AG10803 (cell line): ENCODE results near the gene AOPEP.
A peak's percentile ranks its signal among the peaks of the same experiment; 100 is the strongest.

Source experiments
- DNase-seq: peaks from one replicate; pipeline ENCODE4 v3.0.0; 2010; ENCODE audit warnings: low read depth
- H3K4me3 ChIP-seq: 2 replicates; pipeline ENCODE4 v1.5.1; 2011; ENCODE audit warnings: mild to moderate bottlenecking, low read length, control low read depth
- CTCF ChIP-seq: conservative IDR thresholded peaks from 2 replicates; pipeline ENCODE4 v1.5.1; 2011; ENCODE audit warnings: mild to moderate bottlenecking, low read length, control low read depth, inconsistent platforms

AOPEP gene

GRCh38 chr9:95127249-95128176 is 401.0 kb downstream of the AOPEP start:
- H3K4me3 ChIP-seq: peak overlapping the region; percentile 43
- DNase-seq: peak; percentile 74
- peak; percentile 95 for TF ChIP-seq CTCF

- no peak for DNase-seq
- no peak overlapping the region for H3K4me3 ChIP-seq
- TF ChIP-seq CTCF: no peak
Observed at GRCh38 chr9:95128177-95128524, 401.7 kb downstream of the AOPEP start.

DNA sequence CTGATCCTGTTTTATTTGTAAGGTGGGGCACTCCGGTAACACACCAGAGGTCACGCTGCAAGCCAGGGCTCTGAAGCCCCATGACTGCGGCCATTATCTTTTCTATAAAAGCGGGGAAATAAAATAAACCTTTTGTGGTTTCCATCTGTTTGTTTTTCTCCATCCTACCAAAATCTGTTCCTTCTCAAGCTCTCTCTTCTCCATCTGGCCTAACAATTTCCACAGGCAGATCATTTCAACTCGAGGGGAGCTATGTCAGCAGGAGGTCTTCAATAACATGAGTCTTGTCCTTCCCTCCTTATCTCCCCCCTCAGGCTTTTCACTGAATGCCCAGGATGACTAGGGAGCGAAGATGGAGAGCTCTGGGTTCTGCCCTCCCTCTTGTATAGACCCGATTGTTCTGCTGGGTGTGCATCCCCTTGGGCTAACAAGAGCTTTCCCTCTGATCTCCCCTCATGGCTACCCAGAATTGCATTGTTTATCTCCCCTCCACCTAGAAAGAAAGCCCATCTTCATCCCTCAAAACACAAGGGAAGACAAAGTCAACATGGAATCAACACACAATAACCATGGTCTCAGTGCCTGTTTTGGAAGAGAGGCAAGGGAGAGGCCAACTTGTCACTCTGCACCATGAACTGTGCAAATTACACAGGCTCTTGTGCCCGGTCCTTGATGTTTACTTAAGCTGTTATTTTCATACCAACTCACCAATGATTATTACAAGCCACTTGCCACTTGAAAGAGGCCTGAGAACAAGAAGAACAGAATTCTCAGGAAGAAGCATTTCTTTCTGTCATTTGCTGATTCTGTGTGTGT is 403.2 kb downstream of the AOPEP start:
- no peak overlapping the region for H3K4me3 ChIP-seq
- TF ChIP-seq CTCF: no peak
- DNase-seq: no peak

DNA sequence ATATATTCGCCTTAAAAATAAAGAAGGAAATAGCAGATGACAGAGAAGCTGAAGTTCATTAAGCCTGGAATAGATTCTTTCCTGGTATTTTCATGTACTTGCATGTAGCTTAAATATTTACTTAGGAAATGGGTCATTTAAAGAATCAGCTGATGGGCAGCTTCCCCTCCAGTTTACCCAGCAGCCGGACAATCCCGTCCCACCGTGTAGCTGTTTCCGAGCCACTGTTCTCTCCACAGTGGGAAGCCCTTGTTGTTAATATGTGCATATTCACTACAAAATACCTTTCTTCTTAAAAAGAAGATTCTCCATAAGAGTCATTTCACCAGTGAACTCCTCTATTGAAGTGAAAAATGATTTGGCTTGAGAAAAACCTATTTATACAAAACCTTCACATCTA is 404.0 kb downstream of the AOPEP start:
- no peak for DNase-seq
- no peak overlapping the region for H3K4me3 ChIP-seq
- TF ChIP-seq CTCF: no peak

DNA sequence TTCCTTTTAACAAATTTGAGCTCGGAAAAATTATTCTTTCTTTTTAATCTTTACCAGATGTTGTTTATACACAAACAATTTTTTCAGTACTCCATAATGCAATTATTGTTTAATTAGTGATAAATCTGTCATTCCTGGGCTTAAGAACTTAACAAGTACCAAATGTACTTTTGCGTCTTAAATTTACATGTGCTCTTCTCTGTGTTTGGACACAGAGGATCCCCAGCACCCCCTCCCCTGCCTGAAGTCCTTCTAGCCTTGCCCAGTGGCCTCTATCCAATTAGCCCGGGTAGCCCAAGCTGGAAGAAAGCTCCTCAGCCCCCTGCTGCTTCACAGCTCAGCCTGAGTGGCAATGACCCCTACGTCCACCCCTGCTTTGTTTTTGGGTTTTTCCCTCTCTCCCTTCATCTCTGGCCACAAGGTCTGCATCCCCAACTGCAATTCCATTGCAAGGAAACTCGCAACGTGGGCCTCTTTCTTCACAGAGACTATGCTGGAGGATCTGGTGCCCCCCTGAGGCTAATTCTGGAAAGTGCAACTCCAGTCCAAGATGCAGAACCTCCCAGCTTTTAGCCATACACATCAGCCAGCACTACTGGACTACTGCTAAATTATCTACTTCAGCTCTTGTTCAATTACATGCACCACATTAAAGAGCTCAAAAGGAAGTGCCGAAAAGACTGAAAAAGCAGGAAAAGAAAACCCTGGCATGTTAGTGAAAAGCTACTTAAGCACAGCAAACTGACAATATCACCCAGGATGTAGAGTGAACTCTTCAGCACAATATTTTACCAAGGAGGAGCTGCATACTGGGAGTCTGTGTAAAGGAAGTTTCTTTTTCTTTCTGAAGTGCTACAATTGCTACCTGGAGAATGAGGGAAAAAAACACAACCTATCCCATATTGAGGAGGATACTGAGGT is 404.8 kb downstream of the AOPEP start:
- no peak overlapping the region for H3K4me3 ChIP-seq
- DNase-seq: peak; percentile 66
- TF ChIP-seq CTCF: peak; percentile 95

- no peak for TF ChIP-seq CTCF
- DNase-seq: no peak
- no peak overlapping the region for H3K4me3 ChIP-seq
Observed at GRCh38 chr9:95132366-95133324, 406.1 kb downstream of the AOPEP start.
